CD4-positive, alpha-beta T cell treated with Interferon gamma for 1 hour (primary cell): Measurements from ENCODE around the gene SENP3.

Experiments
- DNase-seq: peaks from one replicate; pipeline ENCODE4 v3.0.0-alpha.2; 2020

The SENP3 gene

GRCh38 chr17:7557147-7557764, 4.5 kb upstream of the SENP3 start:
- no peak for DNase-seq

GRCh38 chr17:7557775-7558543, 3.8 kb upstream of the SENP3 start:
- peak; percentile 65 for DNase-seq

DNA sequence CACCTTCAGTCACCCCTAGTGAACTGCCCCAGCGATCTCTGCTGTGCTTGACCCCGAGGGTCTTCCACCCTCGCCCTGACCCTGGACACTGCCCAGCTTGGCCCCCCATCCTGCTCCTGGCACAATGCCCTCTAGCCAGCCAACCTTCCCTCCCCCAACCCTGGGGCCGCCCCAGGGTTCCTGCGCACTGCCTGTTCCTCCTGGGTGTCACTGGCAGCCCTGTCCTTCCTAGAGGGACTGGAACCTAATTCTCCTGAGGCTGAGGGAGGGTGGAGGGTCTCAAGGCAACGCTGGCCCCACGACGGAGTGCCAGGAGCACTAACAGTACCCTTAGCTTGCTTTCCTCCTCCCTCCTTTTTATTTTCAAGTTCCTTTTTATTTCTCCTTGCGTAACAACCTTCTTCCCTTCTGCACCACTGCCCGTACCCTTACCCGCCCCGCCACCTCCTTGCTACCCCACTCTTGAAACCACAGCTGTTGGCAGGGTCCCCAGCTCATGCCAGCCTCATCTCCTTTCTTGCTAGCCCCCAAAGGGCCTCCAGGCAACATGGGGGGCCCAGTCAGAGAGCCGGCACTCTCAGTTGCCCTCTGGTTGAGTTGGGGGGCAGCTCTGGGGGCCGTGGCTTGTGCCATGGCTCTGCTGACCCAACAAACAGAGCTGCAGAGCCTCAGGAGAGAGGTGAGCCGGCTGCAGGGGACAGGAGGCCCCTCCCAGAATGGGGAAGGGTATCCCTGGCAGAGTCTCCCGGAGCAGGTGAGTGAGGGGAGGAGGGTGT, 3.0 kb upstream of the SENP3 start, which contains the start of gene TNFSF13:
Gene TNFSF13, plus strand, starts transcription at position 207 of the 776 bp plus-strand sequence. Its CDS starts 290 bp downstream, at position 497.
- no peak for DNase-seq

DNA sequence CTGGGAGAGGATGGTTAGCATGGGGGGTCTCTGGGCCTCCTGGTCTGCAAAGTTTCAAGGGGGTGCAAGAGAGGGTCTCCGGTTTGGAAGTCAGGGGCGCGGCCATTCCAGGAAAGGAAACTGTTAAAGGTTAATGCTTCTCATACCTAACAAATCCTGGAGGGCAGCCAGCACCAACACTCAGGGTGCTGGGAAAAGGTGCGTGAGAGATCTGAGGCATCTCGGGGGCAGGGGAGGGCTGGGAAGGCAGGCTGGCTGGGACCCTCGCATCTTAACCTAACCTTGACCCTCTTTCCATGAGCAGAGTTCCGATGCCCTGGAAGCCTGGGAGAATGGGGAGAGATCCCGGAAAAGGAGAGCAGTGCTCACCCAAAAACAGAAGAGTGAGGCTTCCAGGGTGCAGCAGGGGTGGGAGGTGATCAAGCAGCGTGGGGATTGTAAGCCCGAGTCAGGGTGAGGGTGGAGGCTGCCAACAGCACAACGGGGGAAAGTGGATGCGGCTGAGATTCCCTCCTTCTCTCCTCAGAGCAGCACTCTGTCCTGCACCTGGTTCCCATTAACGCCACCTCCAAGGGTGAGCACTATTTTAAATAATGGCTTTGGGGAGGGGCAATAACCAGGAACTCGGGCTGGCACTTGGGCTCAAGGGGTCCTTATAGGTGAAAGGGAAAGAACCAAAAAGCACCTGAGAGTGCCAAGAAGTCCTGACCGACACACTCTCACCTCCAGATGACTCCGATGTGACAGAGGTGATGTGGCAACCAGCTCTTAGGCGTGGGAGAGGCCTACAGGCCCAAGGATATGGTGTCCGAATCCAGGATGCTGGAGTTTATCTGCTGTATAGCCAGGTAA, 2.2 kb upstream of the SENP3 start:
- DNase-seq: no peak

- peak; percentile 61 for DNase-seq
These were observed 1.3 kb upstream of the SENP3 start for GRCh38 chr17:7560172-7561027.

DNA sequence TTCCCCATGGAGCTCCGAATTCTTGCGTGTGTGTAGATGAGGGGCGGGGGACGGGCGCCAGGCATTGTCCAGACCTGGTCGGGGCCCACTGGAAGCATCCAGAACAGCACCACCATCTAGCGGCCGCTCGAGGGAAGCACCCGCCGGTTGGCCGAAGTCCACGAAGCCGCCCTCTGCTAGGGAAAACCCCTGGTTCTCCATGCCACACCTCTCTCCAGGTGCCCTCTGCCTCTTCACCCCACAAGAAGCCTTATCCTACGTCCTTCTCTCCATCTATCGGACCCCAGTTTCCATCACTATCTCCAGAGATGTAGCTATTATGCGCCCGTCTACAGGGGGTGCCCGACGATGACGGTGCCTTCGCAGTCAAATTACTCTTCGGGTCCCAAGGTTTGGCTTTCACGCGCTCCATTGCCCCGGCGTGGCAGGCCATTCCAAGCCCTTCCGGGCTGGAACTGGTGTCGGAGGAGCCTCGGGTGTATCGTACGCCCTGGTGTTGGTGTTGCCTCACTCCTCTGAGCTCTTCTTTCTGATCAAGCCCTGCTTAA, 617 bp upstream of the SENP3 start:
- DNase-seq: peak; percentile 84

GRCh38 chr17:7562208-7562605, 488 bp downstream of the SENP3 start:
- DNase-seq: no peak

- DNase-seq: no peak
These were observed 1.6 kb downstream of the SENP3 start for GRCh38 chr17:7563115-7563869.

GRCh38 chr17:7569571-7569970, 7.9 kb downstream of the SENP3 start:
- no peak for DNase-seq

DNA sequence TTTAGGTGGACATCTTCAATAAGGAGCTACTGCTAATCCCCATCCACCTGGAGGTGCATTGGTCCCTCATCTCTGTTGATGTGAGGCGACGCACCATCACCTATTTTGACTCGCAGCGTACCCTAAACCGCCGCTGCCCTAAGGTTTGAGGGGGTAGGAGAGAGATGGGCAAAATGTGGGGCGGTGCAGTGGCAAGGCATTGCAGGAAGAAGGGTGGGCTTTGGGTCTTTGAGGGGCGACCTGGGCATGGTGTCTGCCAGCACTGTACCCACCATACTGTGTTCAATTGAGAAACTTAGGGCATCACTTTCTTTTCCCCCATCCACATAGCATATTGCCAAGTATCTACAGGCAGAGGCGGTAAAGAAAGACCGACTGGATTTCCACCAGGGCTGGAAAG, 8.6 kb downstream of the SENP3 start:
- no peak for DNase-seq

DNA sequence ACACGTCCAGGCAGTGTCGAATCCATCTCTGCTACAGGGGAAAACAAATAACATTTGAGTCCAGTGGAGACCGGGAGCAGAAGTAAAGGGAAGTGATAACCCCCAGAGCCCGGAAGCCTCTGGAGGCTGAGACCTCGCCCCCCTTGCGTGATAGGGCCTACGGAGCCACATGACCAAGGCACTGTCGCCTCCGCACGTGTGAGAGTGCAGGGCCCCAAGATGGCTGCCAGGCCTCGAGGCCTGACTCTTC, 10.5 kb downstream of the SENP3 start:
- no peak for DNase-seq

GRCh38 chr17:7572588-7573323, 11.0 kb downstream of the SENP3 start:
- peak; percentile 100 for DNase-seq

DNA sequence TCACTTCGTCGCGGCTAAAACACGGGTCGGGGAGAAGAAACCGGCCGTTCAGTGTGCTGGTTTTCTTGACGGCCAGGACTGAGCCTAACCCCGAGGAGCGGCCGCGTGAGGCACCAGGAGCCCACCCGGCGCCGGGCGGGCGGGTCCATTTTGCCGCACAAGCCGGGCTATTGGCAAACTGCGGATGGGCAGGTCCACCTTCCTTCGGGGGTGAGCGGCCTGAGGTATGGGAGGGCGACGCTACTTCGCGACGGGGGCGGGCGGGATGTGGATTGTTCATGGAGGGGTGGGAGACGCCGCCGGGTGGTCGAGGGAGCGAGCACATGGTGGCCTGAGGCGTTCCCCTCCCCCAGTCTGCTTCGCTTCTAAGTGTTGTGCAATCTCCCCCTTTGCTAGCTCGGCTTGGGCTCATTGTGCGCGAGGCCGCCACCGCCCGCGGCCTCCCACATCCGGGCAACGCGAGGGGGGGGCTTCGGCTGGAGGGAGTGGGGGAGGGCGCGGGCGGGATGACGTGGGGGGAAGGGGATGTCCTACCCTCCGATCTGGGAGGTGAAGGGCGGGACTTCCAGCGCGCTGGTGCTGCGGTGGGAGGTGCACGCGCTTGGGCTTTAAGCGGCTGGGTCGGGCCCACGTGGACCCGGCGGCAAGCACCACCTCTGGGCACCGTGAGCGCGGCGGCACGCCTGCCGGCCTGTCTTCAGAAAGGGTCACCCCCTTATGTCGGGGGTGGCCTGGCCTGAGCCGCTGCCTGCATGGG, 11.8 kb downstream of the SENP3 start:
- DNase-seq: peak; percentile 94

- DNase-seq: no peak
These were observed 12.6 kb downstream of the SENP3 start for GRCh38 chr17:7574176-7574953.

- DNase-seq: no peak
These were observed 13.8 kb downstream of the SENP3 start for GRCh38 chr17:7575481-7575883.

DNA sequence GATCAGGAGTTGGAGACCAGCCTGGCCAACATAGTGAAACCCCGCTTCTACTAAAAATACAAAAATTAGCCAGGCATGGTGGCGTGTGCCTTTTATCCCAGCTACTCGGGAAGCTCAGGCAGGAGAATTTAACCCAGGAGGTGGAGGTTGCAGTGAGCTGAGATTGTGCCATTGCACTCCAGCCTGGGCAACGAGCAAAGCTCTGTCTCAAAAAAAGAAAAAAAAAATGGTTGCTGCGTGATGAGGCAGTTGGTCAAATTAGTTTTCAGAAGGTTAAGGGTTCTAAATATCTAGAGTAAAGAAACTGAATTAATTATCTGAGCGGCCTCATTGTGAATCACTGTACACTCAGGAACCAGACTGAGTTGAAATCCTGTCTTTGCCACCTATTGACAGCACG, 14.2 kb downstream of the SENP3 start:
- no peak for DNase-seq

GRCh38 chr17:7576432-7576937, 14.8 kb downstream of the SENP3 start:
- DNase-seq: no peak
